GM12878 (cell line): ENCODE results near the gene ZNF814. TPM values are rescaled to one million over a fixed set of nuclear protein-coding genes. Genes with fewer than 3 reads are reported as not detected.

ENCODE experiments used
- CBX3 ChIP-seq: fragments of 200-600 bp; sonication (generic); IDR thresholded peaks from 2 replicates; pipeline ENCODE4 v1.6.1; 2016; ENCODE audit warnings: low read depth, borderline replicate concordance
- CHD2 ChIP-seq: IDR thresholded peaks from 2 replicates; pipeline ENCODE4 v1.6.1; 2011; ENCODE audit warnings: low read depth, low read length, improper control_type of control experiment, borderline replicate concordance
- CREM ChIP-seq: IDR thresholded peaks from 2 replicates; pipeline ENCODE4 v1.6.1; 2014; ENCODE audit warnings: antibody characterized with exemption, low read depth
- ELK1 ChIP-seq: IDR thresholded peaks from 2 replicates; pipeline ENCODE4 v1.6.1; 2012; ENCODE audit warnings: low read depth, low read length, improper control_type of control experiment
- ETV6 ChIP-seq, 2 experiments: fragments of 450-650 bp in 1 of 2; IDR thresholded peaks in 1 of 2; conservative IDR thresholded peaks in 1 of 2; 2 replicates each; pipeline ENCODE4 v1.6.1; 2014; ENCODE audit warnings: antibody characterized with exemption in 1 of 2, borderline replicate concordance in 1 of 2, low read depth in 1 of 2, mild to moderate bottlenecking in 1 of 2, moderate library complexity in 1 of 2
- FOS ChIP-seq: IDR thresholded peaks from 3 replicates; pipeline ENCODE4 v1.6.1; 2011; ENCODE audit warnings: borderline replicate concordance; ENCODE audit not compliant: insufficient read length; ENCODE audit errors: extremely low read depth
- HCFC1 ChIP-seq: fragments of 150-350 bp; IDR thresholded peaks from 2 replicates; pipeline ENCODE4 v1.6.1; 2014; ENCODE audit warnings: low read length
- IRF4 ChIP-seq: IDR thresholded peaks from 2 replicates; pipeline ENCODE4 v1.6.1; 2011; ENCODE audit warnings: low read depth, low read length
- KLF5 ChIP-seq: fragments of 450-650 bp; IDR thresholded peaks from 2 replicates; pipeline ENCODE4 v1.6.1; 2014; ENCODE audit warnings: mild to moderate bottlenecking; ENCODE audit not compliant: partially characterized antibody
- MAX ChIP-seq: IDR thresholded peaks from 2 replicates; pipeline ENCODE4 v1.6.1; 2012; ENCODE audit warnings: low read depth, low read length, improper control_type of control experiment
- MEF2A ChIP-seq: IDR thresholded peaks from 2 replicates; pipeline ENCODE4 v1.6.1; 2011; ENCODE audit warnings: low read depth, mild to moderate bottlenecking, low read length, moderate library complexity; ENCODE audit not compliant: insufficient read depth
- NBN ChIP-seq: fragments of 450-650 bp; IDR thresholded peaks from 2 replicates; pipeline ENCODE4 v1.6.1; 2016
- NFXL1 ChIP-seq: fragments of 450-650 bp; IDR thresholded peaks from 2 replicates; pipeline ENCODE4 v1.6.1; 2017; ENCODE audit warnings: antibody characterized with exemption, mild to moderate bottlenecking, borderline replicate concordance
- NRF1 ChIP-seq: conservative IDR thresholded peaks from 2 replicates; pipeline ENCODE4 v1.6.1; 2011; ENCODE audit warnings: mild to moderate bottlenecking, low read depth, low read length, improper control_type of control experiment
- PML ChIP-seq: IDR thresholded peaks from 2 replicates; pipeline ENCODE4 v1.6.1; 2012; ENCODE audit warnings: low read length, inconsistent platforms
- POLR2A ChIP-seq: IDR thresholded peaks from 2 replicates; pipeline ENCODE4 v1.6.1; 2011; ENCODE audit warnings: low read depth, mild to moderate bottlenecking, low read length
- SKIL ChIP-seq: fragments of 450-650 bp; IDR thresholded peaks from 2 replicates; pipeline ENCODE4 v1.6.1; 2017; ENCODE audit warnings: mild to moderate bottlenecking, low read depth, inconsistent platforms; ENCODE audit not compliant: poor library complexity, severe bottlenecking
- SPI1 ChIP-seq: IDR thresholded peaks from 2 replicates; pipeline ENCODE4 v1.6.1; 2011; ENCODE audit warnings: low read depth, mild to moderate bottlenecking, low read length, moderate library complexity, borderline replicate concordance; ENCODE audit not compliant: insufficient read depth
- SREBF1 ChIP-seq: IDR thresholded peaks from 2 replicates; pipeline ENCODE4 v1.6.1; 2012; ENCODE audit warnings: mild to moderate bottlenecking, low read length
- TAF1 ChIP-seq: IDR thresholded peaks from 2 replicates; pipeline ENCODE4 v1.6.1; 2011; ENCODE audit warnings: mild to moderate bottlenecking, low read depth, low read length, borderline replicate concordance
- USF1 ChIP-seq: IDR thresholded peaks from 2 replicates; pipeline ENCODE4 v1.6.1; 2011; ENCODE audit warnings: borderline replicate concordance, low read depth, mild to moderate bottlenecking, moderate library complexity, mixed read lengths, low read length; ENCODE audit not compliant: insufficient read depth; ENCODE audit errors: extremely low read length
- ZNF217 ChIP-seq: fragments of 450-650 bp; IDR thresholded peaks from 2 replicates; pipeline ENCODE4 v1.6.1; 2017; ENCODE audit warnings: antibody characterized with exemption, mild to moderate bottlenecking
- ZSCAN29 ChIP-seq: fragments of 450-650 bp; IDR thresholded peaks from 2 replicates; pipeline ENCODE4 v1.6.1; 2017; ENCODE audit warnings: mild to moderate bottlenecking, moderate library complexity
- polyA plus RNA-seq, 11 experiments: library from polyadenylated mRNA; depleted of rRNA in 4 of 11; unstranded in 6 of 11; stranded (reverse) in 5 of 11; fragments of >200 nt; fragmentation: Nextera tagmentation in 4 of 11; fragmentation: Illumina TruSeq in 1 of 11; extraction: Ambion mirVana in 4 of 11; extraction: Trizol in 1 of 11; gene quantifications; 1 replicate in 1 of 11; 2 replicates in 10 of 11; pipeline versions ENCODE4 v1.2.1 to v1.2.3, GENCODE V29; 2011 to 2016; ENCODE audit warnings: inconsistent platforms in 2 of 11, missing spikeins in 2 of 11, low read depth in 1 of 11
- total RNA-seq, 4 experiments: library from RNA; depleted of rRNA in 3 of 4; stranded (reverse); fragments of >200 nt in 3 of 4; fragmentation: Illumina TruSeq in 1 of 4; extraction: Trizol in 1 of 4; gene quantifications; 2 replicates each; pipeline versions ENCODE4 v1.2.1 to v1.2.3, GENCODE V29; 2013 to 2021

Gene ZNF814
- total and polyA plus RNA-seq, 10 of the 15 experiments (the other 5 are each of a cell fraction or from before 2014, with no cell fraction given) = 10.9 to 31.0 (median 21.6) TPM

GRCh38 chr19:57814505-57815246, 74.2 kb downstream of the ZNF814 start, which contains the start of gene ZNF552 (continued):
- TF ChIP-seq SKIL (peak; percentile 57), USF1 (peak; percentile 35), ZNF217 (no peak), HCFC1 (peak; percentile 92), SREBF1 (no peak), ETV6 (conservative IDR thresholded peaks at IDR 0.05 in 1 of 2, IDR thresholded peaks at IDR 0.05 in 1 of 2; ENCODE audit: borderline replicate concordance in 1 of 2, low read depth in 1 of 2) (no peak), ELK1 (no peak), MAX (0 out of 2 replicates have a peak, but pooled peaks have one; percentile 31), POLR2A (peak; percentile 90), TAF1 (peak; percentile 71; the same call in 1 of the 2 replicates), CHD2 (peak; percentile 91), ZSCAN29 (no peak), PML (peak; percentile 64; the same call in 1 of the 2 replicates), IRF4 (no peak), CBX3 (no peak), CREM (peak; percentile 90), MEF2A (no peak), SPI1 (no peak), NRF1 (peak; percentile 48), KLF5 (peak; percentile 97), NFXL1 (no peak), NBN (no peak; the same call in 1 of the 2 replicates), FOS (peak; percentile 14)
